Left forelimb (tissue), 1 donor: Measurements from ENCODE around the gene BBS1.
"Not testable (repeated sequence)": the region's sequence is repeated elsewhere in the genome, so short reads cannot be mapped to it uniquely, and the experiment has no call there.

Experiments
- DNase-seq: peaks from one replicate; pipeline ENCODE4 v3.0.0-alpha.2; 2018; ENCODE audit warnings: low spot score

Gene BBS1

DNA sequence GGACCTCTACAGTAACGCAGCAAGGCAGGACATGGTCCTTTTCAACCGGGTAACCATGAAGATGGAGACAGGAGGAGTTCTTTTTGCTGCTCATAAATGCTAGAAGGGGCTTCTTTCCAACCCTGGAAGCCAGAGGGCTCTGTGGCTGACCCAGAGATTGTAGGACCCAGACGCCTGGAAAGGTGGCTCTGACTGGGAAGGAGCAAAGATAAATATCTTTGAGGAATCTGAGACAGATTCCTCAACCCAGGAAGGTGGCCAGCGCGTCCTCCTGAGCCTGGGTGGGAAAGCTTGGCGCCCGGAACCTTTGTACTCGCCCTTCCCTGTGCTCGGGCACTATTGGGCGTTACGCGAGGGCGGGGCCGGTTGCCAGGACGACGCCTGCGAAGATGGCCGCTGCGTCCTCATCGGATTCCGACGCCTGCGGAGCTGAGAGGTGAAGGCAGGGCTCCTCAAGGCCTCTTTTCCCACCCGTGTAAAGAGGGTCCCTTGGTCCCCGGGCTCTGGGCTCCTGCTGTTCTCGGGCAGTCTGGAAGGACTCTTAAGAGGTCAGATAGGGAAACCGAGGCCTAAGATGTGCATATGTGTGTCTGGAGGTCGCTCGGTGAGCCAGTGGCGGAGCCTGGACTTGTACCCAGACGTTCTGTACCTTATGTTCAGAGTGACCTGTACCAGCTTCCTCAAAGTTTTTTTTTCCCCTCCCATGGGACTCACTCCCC, at the start of gene BBS1:
Gene BBS1 (plus strand): TSS at position 365 of the 719 bp plus-strand sequence. CDS start 25 bp downstream, at position 390.
- DNase-seq: peak; percentile 93

DNA sequence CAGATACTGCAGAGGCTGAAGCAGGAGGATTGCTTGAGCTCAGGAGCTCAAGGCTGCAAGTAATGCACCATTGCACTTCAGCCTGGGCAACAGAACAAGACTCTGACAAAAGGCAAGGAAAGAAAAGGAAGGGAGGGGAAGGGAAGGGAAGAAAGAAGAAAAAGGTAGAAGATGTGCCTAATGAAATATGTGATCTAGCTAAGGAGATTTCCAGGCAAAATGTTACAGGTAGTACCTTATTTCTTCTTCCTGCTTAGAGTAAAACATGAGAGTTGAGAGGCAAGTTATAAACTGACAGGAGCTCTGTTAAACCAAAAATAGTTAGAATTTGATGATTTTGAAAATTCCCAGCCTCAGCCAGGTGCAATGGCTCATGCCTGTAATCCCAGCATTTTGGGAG, 48.4 kb upstream of the BBS1 start:
- no peak for DNase-seq

DNA sequence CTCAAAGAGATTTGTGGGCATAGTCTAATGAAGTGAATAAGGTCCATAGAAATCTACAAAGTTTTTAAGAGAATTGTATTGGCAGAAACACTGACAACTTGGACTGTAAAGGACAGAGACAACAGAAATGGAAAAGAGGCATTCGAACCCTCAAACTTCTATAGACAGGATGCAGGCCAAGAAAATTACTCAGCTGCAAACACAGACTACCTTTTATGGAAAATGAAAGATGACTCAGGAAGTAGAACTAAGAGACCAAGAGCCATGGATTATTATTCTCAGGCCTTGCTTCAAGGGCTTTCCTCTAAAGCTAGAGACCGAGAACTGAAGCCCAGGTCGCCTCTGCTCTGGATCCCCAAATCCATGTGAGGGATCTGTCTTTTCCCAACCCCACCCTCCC, 47.5 kb upstream of the BBS1 start:
- no peak for DNase-seq

DNA sequence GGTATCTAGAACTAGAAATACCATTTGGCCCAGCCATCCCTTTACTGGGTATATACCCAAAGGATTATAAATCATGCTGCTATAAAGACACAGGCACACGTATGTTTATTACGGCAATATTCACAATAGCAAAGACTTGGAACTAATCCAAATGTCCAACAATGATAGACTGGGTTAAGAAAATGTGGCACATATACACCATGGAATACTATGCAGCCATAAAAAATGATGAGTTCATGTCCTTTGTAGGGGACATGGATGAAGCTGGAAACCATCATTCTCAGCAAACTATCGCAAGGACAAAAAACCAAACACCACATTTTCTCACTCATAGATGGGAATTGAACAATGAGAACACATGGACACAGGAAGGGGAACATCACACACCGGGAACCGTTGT, 46.3 kb upstream of the BBS1 start:
- DNase-seq: not testable (repeated sequence)

DNA sequence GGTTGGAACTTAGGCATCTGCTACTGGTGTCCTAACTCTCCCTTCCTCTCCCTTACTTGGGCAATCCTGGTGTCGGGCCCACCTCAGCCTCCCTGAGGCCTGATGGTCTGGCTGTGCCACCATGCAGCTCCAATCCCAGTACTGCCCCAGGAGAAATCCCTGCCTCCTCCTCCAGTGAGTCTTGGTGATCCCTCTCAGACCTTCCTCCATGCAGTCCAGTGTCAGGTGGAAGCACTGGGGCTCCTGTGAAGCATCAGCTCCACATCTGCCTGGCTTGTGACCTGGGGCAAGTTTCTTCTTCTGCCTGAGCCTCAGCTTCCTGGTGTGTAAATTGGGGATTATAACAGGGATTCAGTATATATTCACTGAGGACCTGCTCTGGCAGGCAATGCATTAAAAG, 45.5 kb upstream of the BBS1 start:
- DNase-seq: no peak

DNA sequence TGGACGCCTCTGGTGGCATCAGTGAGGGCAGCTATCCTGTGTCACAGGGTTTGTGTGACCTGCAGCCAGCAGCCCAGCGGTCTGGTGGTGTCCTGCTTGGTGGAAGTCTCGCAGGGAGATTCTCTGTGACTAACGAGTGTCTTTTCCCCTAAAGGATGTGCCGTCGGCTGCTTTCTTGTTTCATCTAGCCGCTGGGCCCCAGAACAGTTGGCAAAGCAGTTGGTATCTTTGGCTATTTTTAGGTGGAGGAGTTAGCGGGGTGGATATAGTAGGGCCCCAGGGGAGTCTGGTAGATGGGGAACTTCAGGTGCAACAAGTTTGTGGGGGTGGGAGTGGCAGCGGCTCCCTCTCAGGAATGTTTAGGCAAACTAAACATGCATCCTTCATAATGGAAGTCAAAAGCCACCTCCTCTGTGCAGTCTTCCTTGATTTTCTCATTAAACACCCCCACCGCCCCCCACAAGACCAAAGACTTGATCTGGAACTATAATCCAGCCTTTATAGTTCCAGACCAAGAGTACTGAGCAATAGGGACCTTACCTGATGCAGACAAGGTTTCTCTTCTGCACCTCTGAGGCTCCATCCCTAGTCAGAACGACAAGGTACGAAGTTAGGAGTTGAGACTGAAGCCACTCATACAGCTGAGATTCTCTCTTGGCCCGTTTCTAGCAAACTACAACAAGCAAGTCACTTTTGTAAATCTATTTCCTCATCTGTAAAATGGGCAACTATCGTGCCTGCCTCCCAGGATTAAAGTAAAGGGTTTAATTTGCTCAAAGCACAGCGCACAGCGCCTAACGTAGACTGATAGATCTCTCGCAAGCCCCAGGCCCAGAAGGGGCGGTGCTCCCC, 44.8 kb upstream of the BBS1 start:
- no peak for DNase-seq

DNA sequence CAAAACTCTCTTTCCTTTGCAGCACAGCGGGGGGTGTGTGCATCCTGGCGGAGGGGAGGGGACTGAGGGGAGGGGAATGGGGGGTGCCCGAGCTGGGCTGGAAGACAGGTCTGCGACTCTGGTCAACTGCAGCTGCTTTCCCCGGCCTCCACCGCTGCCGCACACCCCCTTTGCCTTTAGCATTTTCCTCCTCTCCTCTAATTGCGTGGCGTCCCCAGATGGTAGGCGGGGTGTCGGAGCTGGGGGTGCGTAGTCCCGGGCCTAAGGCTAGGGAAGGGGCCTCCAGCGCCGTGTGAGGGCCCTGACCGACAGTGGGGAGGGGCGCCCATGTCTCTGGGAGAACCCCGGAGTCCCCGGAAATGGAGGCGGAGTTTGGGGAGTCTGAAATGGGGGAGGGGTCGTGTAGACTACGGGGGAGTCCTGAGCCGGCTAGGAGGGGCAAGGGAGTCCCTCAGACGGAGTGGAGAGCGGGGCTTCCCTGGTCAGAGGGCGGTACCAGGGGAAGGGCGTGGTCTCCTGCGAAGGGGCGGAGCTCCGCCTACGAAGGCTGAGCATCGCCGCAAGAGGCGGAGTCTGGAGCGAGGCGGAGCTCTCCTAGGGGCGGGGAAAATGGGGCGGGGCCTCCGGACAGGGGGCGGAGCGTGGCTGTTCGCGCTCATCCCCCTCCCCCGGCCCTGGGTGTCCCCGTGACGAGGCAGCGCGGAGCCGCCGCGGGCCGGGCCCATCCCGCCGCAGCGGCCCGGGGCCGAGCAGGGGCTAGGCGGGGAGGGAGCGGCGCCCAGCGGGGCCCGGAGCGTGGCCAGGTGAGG, 44.0 kb upstream of the BBS1 start, which contains the start of gene PELI3:
Gene PELI3 (plus strand): TSS at position 681 of the 809 bp plus-strand sequence. CDS start 1,224 bp downstream, outside the sequence.
- DNase-seq: peak; percentile 97

DNA sequence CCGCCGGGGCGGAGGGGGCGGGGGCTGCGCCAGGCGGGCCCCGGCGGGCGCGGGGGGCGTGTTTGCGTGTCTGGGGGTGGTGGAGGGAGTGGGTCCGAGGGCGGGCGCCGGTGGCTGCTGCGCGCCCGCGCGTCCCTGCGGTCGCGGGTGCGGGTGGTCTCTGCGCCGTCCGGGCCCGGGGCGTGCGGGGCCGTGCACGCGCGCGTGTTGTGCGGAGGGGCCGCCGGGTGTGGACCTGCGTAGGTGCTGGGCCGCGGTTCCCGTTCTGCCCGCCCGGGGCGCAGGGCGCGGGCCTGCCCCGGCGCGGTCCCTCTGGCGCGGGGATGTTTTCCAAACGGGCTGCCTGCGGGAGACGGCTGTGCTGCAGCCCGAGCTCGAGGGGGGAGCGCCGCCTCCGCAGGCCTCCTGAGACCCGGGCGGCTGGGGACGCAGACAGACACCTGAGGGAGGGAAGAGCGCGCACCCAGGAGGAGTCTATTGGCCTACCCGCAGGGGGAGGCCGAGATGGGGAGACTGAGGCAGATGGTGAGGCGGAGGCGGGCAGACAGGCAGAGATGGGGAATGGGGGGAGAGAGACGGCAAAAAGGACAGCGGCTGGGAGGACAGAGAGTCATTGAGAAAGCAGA, 43.3 kb upstream of the BBS1 start:
- no peak for DNase-seq

DNA sequence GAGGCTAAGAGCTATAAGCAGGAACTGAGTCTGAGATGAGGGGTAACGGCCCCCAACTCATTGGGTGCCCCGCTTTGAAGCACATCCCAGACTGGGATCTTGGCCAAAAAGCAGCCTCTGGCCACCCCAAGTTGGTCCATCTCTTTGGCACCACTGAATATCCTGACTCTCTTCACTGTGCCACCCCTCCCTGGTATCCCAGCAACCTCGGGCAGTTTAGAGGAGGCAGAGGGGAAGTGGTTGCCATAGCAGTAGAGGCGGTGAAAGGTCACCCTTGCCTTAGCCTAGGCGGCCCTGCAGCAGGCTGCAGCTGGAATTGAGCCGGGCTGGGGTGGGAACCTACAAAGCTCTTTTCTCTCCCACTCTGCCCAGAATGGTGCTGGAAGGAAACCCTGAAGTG, 42.7 kb upstream of the BBS1 start:
- DNase-seq: no peak

DNA sequence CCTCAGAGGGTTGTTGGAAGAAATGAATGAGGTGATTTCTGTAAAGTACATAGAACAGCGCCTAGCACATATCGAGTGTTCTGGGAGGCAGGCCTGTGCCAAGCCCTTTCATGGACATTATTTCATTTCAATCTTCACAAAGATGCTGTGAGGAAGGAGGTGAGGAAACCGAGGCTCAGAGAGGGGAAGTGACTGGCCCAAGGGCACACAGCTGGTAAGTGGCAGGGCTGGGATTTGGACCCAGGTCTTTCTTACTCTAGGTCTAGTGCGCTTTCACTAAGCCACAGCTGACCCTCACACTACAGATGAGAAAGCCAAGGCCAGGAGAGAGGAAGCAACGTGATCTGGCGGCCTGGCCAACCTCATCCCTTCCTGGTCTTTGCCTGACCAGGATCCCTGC, 41.7 kb upstream of the BBS1 start:
- DNase-seq: no peak

DNA sequence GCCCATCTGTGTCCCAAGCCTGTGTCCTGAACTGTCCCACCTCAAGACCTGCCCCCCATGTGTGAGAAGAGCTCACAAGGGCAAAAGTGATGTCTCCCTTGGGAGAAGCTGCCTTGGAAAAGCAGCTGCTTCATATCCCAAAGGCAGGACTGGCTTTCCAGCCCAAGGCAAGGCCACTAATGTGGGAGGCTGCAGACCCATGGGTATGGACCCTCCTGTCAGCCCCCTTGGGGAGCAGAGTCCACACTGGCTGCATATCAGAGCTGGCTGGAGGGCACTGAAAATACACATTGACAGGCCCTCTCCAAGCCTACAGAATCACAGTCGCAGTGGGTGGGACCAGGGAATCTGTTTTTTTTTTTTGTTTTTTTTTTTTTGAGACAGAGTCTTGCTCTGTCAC, 41.0 kb upstream of the BBS1 start:
- DNase-seq: no peak

DNA sequence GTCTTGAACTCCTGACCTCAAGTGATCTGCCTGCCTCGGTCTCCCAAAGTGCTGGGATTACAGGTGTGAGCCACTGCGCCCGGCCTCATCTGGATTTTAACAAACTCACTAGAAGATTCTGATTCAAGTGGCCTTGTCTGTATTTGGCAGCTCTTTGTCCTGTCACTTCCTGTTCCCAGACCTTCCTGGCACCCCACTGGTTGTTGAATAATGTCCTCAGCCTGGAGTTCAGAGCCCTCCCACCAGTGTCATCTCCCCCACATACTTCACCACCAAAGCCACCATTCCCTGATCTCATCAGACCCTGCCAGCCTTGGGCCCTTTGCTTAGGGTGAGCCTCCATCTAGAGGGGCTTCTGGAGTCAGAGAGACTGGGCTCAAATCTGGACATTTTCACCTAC, 40.4 kb upstream of the BBS1 start:
- no peak for DNase-seq

DNA sequence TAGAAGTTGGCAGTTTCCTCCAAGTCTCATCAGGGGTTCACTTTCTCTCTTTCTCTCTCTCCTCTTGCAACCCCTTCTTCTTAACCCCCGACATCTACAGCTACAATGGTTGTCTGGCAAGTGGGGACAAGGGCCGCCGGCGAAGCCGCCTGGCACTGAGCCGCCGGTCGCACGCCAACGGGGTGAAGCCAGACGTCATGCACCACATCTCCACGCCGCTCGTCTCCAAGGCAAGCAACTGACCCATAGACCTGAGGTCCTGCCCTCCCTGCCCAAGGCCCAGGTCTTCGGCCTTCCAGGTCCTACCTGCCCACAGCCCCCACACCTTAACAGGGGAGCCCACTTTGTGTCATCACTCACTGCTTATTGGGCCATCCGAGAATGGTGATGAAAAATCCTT, 39.3 kb upstream of the BBS1 start:
- no peak for DNase-seq

DNA sequence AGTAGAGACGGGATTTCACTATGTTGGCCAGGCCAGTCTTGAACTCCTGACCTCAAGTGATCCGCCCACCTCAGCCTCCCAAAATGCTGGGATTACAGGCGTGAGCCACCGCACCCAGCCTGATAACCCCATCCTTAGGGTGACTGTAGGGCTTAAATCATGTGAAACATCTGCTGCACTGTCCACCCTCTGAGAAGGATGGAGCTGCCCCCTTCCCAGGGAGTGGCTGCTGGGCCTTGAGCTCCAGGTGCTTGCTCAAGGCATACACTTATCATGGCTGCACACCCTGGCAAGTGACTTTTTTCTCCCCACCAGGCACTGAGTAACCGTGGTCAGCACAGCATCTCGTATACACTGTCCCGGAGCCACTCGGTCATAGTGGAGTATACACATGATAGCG, 38.4 kb upstream of the BBS1 start:
- DNase-seq: no peak

DNA sequence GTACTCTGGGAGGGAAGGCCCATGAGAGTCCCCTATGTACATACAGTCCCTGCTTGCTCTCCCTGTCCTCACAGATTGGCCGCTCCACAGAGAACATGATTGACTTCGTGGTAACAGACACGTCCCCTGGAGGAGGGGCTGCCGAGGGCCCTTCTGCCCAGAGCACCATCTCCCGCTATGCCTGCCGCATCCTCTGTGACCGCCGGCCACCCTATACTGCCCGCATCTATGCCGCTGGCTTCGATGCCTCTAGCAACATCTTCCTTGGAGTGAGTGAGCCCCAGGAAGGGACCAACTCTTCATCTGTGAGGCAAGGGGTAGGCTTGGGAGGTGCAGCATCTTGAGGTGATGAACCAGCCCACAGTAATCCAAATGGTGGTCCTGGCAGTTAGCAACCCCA, 37.3 kb upstream of the BBS1 start:
- no peak for DNase-seq

DNA sequence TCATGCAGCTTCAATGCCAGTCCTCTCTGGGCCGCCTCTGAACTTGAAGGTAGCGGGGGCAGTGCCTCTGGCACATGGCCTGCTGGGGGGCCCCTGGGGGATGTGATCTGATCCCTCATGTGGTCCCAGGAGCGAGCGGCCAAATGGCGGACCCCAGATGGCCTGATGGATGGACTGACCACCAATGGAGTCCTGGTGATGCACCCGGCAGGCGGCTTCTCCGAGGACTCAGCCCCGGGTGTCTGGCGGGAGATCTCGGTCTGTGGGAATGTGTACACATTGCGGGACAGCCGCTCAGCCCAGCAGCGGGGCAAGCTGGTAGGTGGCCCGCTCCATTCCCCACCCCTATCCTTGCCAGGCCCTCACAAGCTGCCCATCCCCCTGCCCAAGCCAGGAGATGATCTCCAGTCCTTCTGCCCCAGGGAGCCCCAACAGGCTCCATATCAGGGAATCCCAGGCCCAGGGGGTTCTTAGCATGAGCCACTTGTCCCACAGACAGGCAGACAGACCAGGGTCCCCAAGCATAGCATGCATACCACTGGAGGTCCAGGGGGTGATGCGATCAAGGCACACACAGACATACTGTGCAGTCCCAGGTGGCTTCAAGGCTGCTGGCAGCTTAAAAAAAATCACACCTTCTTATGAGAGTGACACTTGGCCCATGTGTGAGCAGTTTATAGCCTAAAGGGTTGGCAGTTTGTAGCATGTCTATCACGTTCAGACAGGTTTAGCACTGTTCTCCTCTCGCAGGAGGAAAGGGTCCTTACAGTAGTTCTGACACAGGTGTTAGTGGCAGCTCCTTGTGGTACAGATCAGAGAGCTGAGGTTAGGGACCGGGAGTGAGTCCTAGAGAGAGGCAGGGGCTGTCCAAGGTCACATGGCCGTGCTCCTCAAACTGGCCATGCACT, 36.6 kb upstream of the BBS1 start:
- no peak for DNase-seq

DNA sequence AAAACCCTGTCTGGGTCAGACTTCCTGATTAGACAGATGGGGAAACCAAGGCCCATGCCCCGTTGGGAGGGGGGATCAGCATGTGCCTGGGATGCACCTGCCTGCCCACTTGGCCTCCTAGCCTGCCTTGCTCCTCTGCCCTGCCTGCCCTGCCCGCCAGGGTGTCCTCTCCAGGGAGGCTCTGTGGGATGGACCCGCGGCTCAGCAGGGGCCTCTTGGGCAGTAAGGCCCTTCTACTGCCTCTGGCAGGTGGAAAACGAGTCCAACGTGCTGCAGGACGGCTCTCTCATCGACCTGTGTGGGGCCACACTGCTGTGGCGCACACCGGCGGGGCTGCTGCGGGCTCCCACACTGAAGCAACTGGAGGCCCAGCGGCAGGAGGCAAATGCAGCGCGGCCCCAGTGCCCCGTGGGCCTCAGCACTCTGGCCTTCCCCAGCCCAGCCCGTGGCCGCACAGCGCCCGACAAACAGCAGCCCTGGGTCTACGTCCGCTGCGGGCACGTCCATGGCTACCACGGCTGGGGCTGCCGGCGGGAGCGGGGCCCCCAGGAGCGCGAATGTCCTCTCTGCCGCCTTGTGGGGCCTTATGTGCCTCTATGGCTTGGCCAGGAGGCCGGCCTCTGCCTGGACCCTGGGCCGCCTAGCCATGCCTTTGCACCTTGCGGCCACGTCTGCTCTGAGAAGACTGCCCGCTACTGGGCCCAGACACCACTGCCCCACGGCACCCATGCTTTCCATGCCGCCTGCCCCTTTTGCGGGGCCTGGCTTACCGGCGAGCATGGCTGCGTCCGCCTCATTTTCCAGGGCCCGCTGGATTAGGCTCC, 34.9 kb upstream of the BBS1 start:
- DNase-seq: no peak

DNA sequence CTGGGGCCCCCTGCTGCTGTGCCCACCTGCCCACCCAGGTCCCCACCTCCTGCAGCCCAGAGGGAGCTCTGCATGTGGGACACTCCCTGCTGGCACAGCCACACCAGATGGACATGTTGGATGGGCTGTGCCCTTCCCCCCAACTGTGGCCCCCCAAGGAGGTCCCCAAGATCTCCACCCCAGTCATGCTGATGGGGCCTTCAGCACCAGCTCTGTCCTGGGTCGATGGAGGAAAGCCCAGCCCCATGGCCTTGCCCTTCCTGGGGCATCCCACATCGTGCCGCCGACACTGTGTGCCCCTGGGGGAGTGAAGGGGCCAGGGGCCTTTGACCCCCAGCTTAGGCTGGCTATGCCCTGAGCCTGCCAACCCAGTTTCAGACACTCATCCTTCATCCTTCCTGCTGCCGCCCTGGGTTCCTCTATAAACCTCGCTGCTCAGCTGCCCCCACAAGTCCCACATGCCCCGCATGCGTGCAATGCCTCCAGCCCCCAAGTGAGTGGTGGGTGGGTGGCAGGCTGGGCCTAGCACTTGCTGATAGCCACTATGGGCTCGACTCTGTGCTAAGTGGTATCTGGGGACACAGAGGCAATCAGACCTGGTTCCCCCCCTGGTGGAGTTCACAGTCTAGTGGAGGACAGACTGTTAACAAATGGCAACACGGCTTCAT, 34.1 kb upstream of the BBS1 start:
- DNase-seq: no peak

DNA sequence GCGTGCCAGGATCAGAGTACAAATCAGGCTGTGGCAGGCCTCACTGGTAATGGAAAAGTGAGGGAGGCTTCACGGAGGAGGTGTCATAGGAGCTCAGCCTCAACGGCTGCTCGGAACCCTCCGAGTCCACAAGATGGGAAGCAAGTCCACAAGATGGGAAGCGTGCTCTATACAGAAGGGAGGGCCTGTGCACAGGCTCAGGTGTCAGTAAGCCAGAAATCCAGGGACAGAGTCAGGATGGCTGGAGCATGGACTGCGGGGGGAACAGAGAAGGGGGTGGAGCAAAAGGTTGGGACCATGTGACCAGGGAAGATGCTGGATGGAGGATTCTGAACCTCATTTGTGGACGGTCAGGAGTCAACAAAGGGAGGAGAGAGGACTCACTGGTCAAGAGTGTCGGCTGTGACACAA, 33.6 kb upstream of the BBS1 start:
- no peak for DNase-seq
